NOMO-1 treated with DMSO at 0.1 percent for 48 hours (cell line): ENCODE data around the gene NOX3.
"Not testable (repeated sequence)": the region's sequence is repeated elsewhere in the genome, so short reads cannot be mapped to it uniquely, and the experiment has no call there.

ENCODE experiments used
- DNase-seq: peaks from one replicate; lab custom pipeline; 2025; ENCODE audit not compliant: unreplicated experiment; lab: John Stamatoyannopoulos, UW

The NOX3 gene, protein sequence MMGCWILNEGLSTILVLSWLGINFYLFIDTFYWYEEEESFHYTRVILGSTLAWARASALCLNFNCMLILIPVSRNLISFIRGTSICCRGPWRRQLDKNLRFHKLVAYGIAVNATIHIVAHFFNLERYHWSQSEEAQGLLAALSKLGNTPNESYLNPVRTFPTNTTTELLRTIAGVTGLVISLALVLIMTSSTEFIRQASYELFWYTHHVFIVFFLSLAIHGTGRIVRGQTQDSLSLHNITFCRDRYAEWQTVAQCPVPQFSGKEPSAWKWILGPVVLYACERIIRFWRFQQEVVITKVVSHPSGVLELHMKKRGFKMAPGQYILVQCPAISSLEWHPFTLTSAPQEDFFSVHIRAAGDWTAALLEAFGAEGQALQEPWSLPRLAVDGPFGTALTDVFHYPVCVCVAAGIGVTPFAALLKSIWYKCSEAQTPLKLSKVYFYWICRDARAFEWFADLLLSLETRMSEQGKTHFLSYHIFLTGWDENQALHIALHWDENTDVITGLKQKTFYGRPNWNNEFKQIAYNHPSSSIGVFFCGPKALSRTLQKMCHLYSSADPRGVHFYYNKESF

DNA sequence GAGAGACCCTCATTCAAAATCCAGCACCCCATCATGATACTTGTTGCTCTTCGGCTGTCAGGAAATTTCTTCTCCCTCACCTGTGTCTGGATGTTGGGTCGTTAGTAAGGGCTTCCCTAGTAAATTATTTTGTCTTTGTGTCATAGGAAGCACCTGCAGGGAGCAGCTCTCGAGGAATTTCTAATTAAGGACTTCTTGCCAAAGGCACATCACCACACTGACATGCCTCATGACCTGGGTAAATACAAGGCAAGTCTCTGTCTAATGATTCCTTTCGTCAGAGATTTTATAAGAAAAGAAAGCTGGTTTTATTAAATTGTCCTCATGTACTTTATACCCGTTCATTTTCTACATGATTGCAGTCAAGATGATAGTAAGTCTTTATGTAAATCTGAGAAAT is at the start of gene NOX3:
Gene NOX3 (minus strand): TSS at position 74 of the 400 bp plus-strand sequence. CDS start 39 bp downstream, at position 35.
- DNase-seq, result no peak

GRCh38 chr6:155504848-155505607 is 49.4 kb upstream of the NOX3 start:
- no peak for DNase-seq

DNA sequence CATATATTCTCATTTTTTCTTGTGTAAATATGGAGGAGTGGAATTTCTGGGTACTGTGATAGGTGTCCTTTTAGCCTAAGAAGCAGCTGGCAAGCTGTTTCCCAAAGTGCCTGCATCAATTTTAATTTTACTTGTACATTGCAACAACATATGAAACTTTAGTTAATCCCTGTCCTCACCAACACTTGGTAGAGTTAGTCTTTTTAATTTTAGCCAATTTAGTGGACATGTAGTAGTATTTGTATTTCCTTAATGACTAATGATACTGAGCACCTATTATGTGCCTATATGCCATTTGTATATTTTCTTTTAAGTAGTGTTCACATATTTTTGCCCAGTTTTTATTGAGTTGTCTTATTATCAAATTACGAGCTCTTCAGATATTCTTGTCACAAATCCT is 46.8 kb upstream of the NOX3 start:
- DNase-seq, result no peak

DNA sequence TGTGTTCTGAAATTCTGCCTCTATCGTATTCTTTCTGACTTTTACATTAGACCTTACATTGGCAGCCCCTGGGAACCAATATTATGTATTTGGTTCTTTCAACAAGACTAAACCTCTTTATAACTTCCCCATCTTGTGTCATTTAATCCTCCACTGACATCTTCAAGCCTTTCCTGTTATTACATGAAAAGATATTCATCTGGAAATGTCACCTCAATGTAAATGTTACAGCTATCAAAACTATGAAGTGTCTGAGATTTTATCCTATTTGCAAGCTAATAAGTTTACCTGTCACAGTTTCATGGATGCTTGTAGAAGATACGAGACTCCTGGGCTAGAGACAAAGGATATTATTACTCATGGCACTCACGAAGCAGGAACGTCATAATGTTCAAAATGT is 43.9 kb upstream of the NOX3 start:
- DNase-seq, result no peak

- DNase-seq, result no peak
Measured at GRCh38 chr6:155498370-155498769, 42.7 kb upstream of the NOX3 start.

DNA sequence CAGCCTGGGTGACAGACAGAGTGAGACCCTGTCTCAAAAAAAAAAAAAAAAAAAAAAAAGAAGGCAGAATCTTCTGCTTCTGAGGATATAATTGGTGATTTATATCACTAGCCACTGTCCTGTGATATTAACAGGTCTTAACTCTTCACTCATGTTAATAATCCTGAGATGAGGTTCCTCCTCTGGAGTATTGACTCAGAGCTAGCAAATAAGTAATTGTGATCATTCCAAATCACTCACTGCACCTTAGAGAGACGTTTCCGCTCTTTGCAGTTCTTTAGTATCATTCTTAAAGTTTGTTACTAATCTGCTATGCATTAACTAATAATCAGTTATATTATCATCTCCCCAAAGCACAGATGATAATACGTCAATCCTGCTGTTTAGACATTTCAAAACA is 41.6 kb upstream of the NOX3 start:
- no peak for DNase-seq

GRCh38 chr6:155495011-155495768 is 39.6 kb upstream of the NOX3 start:
- peak; percentile 57 for DNase-seq

- DNase-seq, result peak; percentile 87
Measured at GRCh38 chr6:155493694-155494143, 38.1 kb upstream of the NOX3 start.

- DNase-seq, result no peak
Measured at GRCh38 chr6:155493026-155493693, 37.5 kb upstream of the NOX3 start.

DNA sequence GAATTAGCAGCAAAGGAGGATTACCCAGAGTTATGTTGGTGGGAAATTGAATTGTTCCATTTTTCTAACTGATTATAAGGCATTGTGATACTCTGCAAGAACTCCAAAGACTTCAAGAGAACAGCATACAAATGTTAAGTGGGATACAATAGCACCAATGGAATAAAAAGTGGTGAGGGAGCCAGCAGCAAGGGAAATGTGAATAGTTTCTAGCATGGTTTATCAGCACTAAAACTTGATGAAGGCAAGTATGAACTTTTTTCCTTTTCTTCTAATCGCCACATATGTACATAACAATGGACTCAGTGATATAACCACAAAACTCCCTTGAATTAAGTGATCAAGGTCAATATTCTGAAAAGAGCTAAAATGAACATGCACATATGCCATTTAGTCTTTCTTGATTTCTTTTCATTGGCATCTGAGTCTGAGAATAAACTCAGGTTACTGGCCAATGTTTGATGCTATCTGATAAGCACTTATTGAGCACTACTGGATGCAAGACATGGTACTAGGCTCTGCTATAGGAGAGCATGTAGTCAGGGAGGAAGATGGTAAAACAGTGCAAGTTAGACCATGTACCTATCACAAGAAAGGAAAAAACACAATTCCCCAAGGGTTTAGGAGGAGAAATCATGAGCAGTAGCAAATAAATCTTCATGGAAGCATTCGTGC is 36.6 kb upstream of the NOX3 start:
- no peak for DNase-seq

DNA sequence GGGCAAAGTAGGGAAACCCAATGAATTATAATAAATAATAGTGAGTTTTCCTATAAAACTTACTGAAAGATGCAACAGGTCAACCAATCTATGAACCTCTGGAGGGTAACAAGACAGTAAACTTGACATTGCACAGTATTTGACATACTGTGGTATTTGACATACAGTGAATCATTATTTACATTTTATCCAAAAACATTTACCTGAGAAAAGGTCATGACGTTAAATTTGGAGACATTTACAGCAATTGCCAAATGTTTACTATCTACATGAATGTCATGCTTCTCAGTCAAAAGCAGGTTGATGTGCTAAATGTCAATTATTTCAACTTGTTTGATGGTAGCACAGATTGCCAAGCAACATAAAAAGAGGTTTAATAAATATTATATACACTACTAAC is 35.8 kb upstream of the NOX3 start:
- DNase-seq, result no peak

DNA sequence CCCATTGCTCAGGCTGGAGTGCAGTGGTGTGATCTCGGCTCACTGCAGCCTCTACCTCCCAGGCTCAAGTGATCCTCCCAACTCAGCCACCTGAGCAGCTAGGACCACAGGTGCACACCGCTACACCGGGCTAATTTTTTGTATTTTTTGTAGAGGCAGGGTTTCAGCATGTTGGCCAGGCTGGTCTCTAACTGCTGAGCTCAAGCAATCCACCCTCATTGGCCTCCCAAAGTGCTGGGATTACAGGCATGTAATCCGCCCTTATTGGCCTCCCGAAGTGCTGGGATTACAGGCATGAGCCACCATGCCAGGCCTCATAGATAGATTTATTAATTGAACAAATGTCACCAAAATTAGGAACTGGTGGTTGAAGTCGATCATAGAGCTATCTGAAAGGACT is 32.6 kb upstream of the NOX3 start:
- DNase-seq, result not testable (repeated sequence)

DNA sequence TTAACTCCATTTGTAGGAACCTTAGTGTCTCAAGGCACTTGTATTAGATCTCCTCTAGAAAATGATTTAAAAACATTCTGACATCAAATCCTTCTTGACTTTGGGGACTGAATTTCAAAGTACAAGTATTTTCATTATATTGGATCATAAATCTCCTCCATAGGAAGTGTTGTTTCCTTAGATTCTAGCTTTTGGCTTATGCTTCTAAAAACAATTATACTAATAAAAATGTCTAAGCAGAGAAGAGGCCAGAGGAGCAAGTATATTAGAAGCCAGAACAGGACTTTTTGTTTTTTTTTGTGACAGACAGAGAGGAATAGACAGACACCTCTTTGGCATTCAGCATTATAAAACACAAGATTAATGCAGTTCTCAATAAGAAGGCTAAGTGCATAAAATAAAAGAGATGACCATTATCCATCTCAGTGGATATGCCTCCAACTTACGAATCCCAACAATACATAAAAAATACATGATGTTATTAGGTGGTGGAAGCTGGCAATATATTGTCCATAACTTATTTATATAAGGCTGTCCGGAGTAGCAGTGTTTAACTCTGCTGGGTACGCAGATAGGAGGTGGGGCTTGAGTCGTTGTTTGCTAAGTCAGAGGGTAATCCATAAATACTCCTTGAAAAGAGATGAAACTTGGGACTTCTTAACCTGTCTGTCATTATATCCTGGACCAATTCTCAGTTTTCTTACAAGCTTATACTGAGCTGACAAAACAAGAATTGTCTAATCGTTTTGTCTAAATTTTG is 31.9 kb upstream of the NOX3 start:
- no peak for DNase-seq

GRCh38 chr6:155486721-155487294 is 31.2 kb upstream of the NOX3 start:
- DNase-seq, result no peak

GRCh38 chr6:155485756-155486155 is 30.1 kb upstream of the NOX3 start:
- no peak for DNase-seq

- no peak for DNase-seq
Measured at GRCh38 chr6:155483858-155484257, 28.2 kb upstream of the NOX3 start.

- no peak for DNase-seq
Measured at GRCh38 chr6:155481215-155481614, 25.6 kb upstream of the NOX3 start.

- no peak for DNase-seq
Measured at GRCh38 chr6:155473741-155474140, 18.1 kb upstream of the NOX3 start.

GRCh38 chr6:155472886-155473285 is 17.2 kb upstream of the NOX3 start:
- DNase-seq, result no peak
